SK-N-SH (cell line): Measurements from ENCODE around the gene BAG3.

ENCODE experiments used
- CHD2 ChIP-seq: fragments of 150-350 bp; IDR thresholded peaks from 2 replicates; pipeline ENCODE4 v1.6.1; 2018; ENCODE audit warnings: low read length; ENCODE audit not compliant: partially characterized antibody
- CTCF ChIP-seq: fragments of 200-600 bp; sonication (generic); IDR thresholded peaks from 2 replicates; pipeline ENCODE4 v1.6.1; 2017; ENCODE audit warnings: antibody characterized with exemption, mild to moderate bottlenecking, moderate library complexity
- EP300 ChIP-seq, 2 experiments: IDR thresholded peaks; 2 replicates each; pipeline versions ENCODE4 v1.4.0 to v1.6.1; 2012; ENCODE audit warnings: borderline replicate concordance in 1 of 2, low read depth in 1 of 2, low read length in 1 of 2
- FOSL2 ChIP-seq: IDR thresholded peaks from 2 replicates; pipeline ENCODE4 v1.4.0; 2012; ENCODE audit warnings: low read depth, mild to moderate bottlenecking, moderate library complexity, borderline replicate concordance
- FOXM1 ChIP-seq: IDR thresholded peaks from 2 replicates; pipeline ENCODE4 v1.4.0; 2012; ENCODE audit warnings: low read depth, mild to moderate bottlenecking
- GABPA ChIP-seq: IDR thresholded peaks from 2 replicates; pipeline ENCODE4 v1.4.0; 2012; ENCODE audit warnings: low read depth, mild to moderate bottlenecking
- POLR2AphosphoS5 ChIP-seq: IDR thresholded peaks from 2 replicates; pipeline ENCODE4 v1.6.1; 2012; ENCODE audit warnings: low read depth, low read length
- RAD21 ChIP-seq: IDR thresholded peaks from 2 replicates; pipeline ENCODE4 v1.6.1; 2012; ENCODE audit warnings: mild to moderate bottlenecking, low read length
- SIN3A ChIP-seq: IDR thresholded peaks from 2 replicates; pipeline ENCODE4 v1.6.1; 2012; ENCODE audit warnings: low read depth, mild to moderate bottlenecking, low read length, moderate library complexity, borderline replicate concordance
- SMC3 ChIP-seq: IDR thresholded peaks from 2 replicates; pipeline ENCODE4 v1.6.1; 2012; ENCODE audit warnings: low read depth, low read length, improper control_type of control experiment
- YY1 ChIP-seq: IDR thresholded peaks from 2 replicates; pipeline ENCODE4 v1.4.0; 2012; ENCODE audit warnings: low read depth, mild to moderate bottlenecking
- TF ChIP-seq, protein P1 (sequence below): IDR thresholded peaks from 2 replicates; pipeline ENCODE4 v1.4.0; 2012; ENCODE audit warnings: low read depth
- TF ChIP-seq, protein P2 (sequence below): IDR thresholded peaks from 2 replicates; pipeline ENCODE4; 2012
- TF ChIP-seq, protein P3 (sequence below): IDR thresholded peaks from 2 replicates; pipeline ENCODE4 v1.4.0; 2012; ENCODE audit warnings: low read depth, borderline replicate concordance

- no peak for TF ChIP-seq FOXM1
- TF ChIP-seq FOSL2 = no peak
- TF ChIP-seq SIN3A = no peak
- no peak for TF ChIP-seq YY1
- TF ChIP-seq CTCF = no peak
- no peak for TF ChIP-seq POLR2AphosphoS5
- TF ChIP-seq RAD21 = no peak
- TF ChIP-seq, protein P1, sequence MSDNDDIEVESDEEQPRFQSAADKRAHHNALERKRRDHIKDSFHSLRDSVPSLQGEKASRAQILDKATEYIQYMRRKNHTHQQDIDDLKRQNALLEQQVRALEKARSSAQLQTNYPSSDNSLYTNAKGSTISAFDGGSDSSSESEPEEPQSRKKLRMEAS = no peak
- TF ChIP-seq SMC3 = no peak
- TF ChIP-seq, protein P2, sequence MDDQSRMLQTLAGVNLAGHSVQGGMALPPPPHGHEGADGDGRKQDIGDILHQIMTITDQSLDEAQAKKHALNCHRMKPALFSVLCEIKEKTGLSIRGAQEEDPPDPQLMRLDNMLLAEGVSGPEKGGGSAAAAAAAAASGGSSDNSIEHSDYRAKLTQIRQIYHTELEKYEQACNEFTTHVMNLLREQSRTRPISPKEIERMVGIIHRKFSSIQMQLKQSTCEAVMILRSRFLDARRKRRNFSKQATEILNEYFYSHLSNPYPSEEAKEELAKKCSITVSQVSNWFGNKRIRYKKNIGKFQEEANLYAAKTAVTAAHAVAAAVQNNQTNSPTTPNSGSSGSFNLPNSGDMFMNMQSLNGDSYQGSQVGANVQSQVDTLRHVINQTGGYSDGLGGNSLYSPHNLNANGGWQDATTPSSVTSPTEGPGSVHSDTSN = no peak
- no peak for TF ChIP-seq EP300 (IDR thresholded peaks at IDR 0.05; ENCODE audit: borderline replicate concordance in 1 of 2, low read depth in 1 of 2, low read length in 1 of 2)
- TF ChIP-seq, protein P3, sequence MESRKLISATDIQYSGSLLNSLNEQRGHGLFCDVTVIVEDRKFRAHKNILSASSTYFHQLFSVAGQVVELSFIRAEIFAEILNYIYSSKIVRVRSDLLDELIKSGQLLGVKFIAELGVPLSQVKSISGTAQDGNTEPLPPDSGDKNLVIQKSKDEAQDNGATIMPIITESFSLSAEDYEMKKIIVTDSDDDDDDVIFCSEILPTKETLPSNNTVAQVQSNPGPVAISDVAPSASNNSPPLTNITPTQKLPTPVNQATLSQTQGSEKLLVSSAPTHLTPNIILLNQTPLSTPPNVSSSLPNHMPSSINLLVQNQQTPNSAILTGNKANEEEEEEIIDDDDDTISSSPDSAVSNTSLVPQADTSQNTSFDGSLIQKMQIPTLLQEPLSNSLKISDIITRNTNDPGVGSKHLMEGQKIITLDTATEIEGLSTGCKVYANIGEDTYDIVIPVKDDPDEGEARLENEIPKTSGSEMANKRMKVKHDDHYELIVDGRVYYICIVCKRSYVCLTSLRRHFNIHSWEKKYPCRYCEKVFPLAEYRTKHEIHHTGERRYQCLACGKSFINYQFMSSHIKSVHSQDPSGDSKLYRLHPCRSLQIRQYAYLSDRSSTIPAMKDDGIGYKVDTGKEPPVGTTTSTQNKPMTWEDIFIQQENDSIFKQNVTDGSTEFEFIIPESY = no peak
- TF ChIP-seq GABPA = no peak
- TF ChIP-seq CHD2 = no peak
These were observed 54.3 kb downstream of the BAG3 start for GRCh38 chr10:119705434-119705831.
